ENCODE measurements around the gene RPP25L.

Gene RPP25L

DNA sequence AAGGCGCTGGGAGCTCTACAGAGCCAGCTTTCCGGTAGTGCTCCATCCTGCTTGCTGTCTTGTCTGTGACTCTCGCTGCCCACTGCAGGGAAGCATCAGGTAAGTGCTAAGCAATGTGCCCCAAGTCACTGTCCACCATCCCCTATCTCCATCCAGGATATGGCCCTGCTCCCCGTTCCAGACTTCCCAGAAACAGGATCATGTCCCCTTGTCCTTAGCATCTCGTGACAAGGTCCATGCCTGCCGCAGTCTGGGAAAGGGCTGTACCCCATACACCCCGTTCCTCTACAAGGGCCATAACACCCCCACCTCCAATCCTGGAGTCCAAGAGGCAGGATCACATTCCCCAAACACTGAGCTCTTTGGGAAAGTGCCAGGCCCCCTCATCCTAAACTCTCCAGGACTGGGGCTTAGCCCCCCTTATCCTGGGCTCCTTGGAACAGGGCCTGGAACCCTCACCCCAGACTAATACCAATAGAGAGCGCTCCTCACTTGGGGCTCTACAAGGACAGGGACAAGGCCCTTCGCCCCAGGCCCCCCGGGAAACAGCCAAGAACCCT lies 566 bp downstream of the RPP25L start:
- DNase-seq (ENCODE audit: low read depth in 1 of 2, low spot score in 1 of 2): no peak
- Histone ChIP-seq H3K27me3 (ENCODE audit: insufficient read depth, poor library complexity, severe bottlenecking) (no peaks in the 10 kb centered on the region), H3K4me3 (replicated peaks; ENCODE audit: insufficient read depth, low read length) (peak overlapping the region; percentile 62), H3K27ac (replicated peaks) (peak overlapping the region; percentile 82)
- TF ChIP-seq, protein P1, sequence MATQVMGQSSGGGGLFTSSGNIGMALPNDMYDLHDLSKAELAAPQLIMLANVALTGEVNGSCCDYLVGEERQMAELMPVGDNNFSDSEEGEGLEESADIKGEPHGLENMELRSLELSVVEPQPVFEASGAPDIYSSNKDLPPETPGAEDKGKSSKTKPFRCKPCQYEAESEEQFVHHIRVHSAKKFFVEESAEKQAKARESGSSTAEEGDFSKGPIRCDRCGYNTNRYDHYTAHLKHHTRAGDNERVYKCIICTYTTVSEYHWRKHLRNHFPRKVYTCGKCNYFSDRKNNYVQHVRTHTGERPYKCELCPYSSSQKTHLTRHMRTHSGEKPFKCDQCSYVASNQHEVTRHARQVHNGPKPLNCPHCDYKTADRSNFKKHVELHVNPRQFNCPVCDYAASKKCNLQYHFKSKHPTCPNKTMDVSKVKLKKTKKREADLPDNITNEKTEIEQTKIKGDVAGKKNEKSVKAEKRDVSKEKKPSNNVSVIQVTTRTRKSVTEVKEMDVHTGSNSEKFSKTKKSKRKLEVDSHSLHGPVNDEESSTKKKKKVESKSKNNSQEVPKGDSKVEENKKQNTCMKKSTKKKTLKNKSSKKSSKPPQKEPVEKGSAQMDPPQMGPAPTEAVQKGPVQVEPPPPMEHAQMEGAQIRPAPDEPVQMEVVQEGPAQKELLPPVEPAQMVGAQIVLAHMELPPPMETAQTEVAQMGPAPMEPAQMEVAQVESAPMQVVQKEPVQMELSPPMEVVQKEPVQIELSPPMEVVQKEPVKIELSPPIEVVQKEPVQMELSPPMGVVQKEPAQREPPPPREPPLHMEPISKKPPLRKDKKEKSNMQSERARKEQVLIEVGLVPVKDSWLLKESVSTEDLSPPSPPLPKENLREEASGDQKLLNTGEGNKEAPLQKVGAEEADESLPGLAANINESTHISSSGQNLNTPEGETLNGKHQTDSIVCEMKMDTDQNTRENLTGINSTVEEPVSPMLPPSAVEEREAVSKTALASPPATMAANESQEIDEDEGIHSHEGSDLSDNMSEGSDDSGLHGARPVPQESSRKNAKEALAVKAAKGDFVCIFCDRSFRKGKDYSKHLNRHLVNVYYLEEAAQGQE (IDR thresholded peaks at IDR 0.05; ENCODE audit: insufficient replicate concordance, low read depth): no peak
- TF ChIP-seq POLR2AphosphoS5 (IDR thresholded peaks at IDR 0.05; ENCODE audit: low read depth) (no peak), GABPA (IDR thresholded peaks at IDR 0.05; ENCODE audit: low read depth) (no peak)
- TF ChIP-seq, protein P2, sequence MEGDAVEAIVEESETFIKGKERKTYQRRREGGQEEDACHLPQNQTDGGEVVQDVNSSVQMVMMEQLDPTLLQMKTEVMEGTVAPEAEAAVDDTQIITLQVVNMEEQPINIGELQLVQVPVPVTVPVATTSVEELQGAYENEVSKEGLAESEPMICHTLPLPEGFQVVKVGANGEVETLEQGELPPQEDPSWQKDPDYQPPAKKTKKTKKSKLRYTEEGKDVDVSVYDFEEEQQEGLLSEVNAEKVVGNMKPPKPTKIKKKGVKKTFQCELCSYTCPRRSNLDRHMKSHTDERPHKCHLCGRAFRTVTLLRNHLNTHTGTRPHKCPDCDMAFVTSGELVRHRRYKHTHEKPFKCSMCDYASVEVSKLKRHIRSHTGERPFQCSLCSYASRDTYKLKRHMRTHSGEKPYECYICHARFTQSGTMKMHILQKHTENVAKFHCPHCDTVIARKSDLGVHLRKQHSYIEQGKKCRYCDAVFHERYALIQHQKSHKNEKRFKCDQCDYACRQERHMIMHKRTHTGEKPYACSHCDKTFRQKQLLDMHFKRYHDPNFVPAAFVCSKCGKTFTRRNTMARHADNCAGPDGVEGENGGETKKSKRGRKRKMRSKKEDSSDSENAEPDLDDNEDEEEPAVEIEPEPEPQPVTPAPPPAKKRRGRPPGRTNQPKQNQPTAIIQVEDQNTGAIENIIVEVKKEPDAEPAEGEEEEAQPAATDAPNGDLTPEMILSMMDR (IDR thresholded peaks at IDR 0.05; ENCODE audit: insufficient read depth, low read length): no peak

DNA sequence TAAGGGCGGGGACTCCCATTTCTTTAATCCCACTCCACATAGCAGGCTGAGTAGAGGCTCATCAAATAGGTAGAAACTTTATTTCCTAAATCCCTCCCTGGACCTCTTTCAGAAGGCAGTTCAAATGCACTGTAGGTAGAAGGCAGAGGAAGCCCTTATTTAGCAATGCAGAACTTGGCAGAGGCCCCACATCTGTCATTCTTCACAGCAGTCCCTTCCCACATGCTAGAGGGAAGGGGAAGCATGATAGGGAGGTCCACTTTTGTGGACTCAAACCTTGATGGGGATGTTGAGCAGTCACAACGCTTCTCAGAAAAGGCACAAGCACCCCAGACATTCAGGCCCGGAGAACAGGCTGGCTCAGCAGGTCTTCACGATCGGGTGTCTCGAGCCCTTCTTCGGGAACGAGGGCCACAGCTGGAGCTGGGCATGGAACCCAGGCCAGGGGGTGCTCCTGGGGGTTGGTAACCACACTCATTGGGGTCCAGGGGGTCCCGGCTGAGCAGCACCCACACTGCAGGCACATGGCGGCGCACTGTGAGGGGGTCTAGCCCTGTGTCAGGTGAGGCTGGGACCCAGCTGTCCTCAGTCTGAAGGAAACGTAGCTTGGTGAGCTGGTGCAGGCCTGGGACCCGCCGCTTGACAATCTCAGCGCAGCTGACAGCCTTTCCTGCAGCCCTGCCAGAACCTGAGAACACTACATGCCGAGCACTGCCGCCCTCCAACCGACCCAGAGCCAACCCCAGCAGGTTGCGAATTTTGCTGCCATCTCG lies 1.3 kb downstream of the RPP25L start:
- Histone ChIP-seq H3K4me3 (replicated peaks; ENCODE audit: insufficient read depth, low read length) (no peak overlapping the region; the same call in 1 of the 2 replicates), H3K27ac (replicated peaks) (no peak overlapping the region), H3K27me3 (ENCODE audit: insufficient read depth, poor library complexity, severe bottlenecking) (no peaks in the 10 kb centered on the region)
- TF ChIP-seq SPI1 (IDR thresholded peaks at IDR 0.05; ENCODE audit: borderline replicate concordance, low read depth): no peak
- TF ChIP-seq GABPA (IDR thresholded peaks at IDR 0.05; ENCODE audit: low read depth): no peak
- TF ChIP-seq, protein P1 (IDR thresholded peaks at IDR 0.05; ENCODE audit: insufficient replicate concordance, low read depth): no peak
- TF ChIP-seq, protein P2 (IDR thresholded peaks at IDR 0.05; ENCODE audit: insufficient read depth, low read length): no peak
- TF ChIP-seq POLR2AphosphoS5 (IDR thresholded peaks at IDR 0.05; ENCODE audit: low read depth): no peak
- DNase-seq (ENCODE audit: low read depth in 1 of 2, low spot score in 1 of 2): peak in 1 of 2 experiments; percentile 81

DNA sequence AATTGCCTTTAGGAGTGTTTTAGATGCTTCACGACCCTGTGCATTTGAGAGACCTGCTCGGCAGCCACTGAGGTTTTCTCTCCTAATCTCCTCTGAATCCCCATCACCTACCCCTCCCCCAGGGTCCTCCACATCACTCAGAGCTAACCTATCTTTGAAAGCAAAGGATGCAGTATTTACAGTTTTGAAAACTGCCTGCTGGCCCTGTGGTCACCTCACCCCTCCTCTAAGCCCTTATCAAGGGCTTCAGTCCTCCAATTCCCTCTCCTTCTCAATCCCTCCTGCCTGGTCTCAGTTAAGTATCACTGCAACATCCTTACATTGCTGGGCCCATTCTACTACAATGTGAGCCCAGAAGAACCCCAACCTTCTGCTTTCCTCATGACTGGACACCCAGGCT lies 4.6 kb downstream of the RPP25L start:
- TF ChIP-seq, protein P2 (IDR thresholded peaks at IDR 0.05; ENCODE audit: insufficient read depth, low read length): no peak
- no peak for TF ChIP-seq POLR2AphosphoS5 (IDR thresholded peaks at IDR 0.05; ENCODE audit: low read depth)
- TF ChIP-seq, protein P1 (IDR thresholded peaks at IDR 0.05; ENCODE audit: insufficient replicate concordance, low read depth): no peak
- TF ChIP-seq SPI1 (IDR thresholded peaks at IDR 0.05; ENCODE audit: borderline replicate concordance, low read depth): no peak
- TF ChIP-seq GABPA (IDR thresholded peaks at IDR 0.05; ENCODE audit: low read depth): no peak
- no peak for DNase-seq (ENCODE audit: low read depth in 1 of 2, low spot score in 1 of 2)
- Histone ChIP-seq H3K4me3 (replicated peaks; ENCODE audit: insufficient read depth, low read length) (no peak overlapping the region), H3K27me3 (ENCODE audit: insufficient read depth, poor library complexity, severe bottlenecking) (no peaks in the 10 kb centered on the region), H3K27ac (replicated peaks) (no peak overlapping the region)
